OCI-LY1 (cell line): Measurements from ENCODE around the gene MACROD1.

ENCODE experiments used
- H2AFZ ChIP-seq: fragments of 200-600 bp; sonication (generic), shearing (Covaris generic); 2 replicates; pipeline ENCODE4 v1.6.0; 2014; ENCODE audit warnings: antibody characterized with exemption, mild to moderate bottlenecking, low read length
- H3F3A ChIP-seq: fragments of 200-600 bp; sonication (generic), shearing (Covaris generic); 2 replicates; pipeline ENCODE4 v1.6.0; 2014; ENCODE audit warnings: mild to moderate bottlenecking, antibody characterized with exemption, low read length, moderate library complexity; ENCODE audit not compliant: insufficient read depth
- H3K27ac ChIP-seq: fragments of 200-600 bp; sonication (generic); 2 replicates; pipeline ENCODE4 v1.5.1; 2014; ENCODE audit warnings: low read length, mixed run types, mild to moderate bottlenecking, low read depth; ENCODE audit not compliant: poor library complexity, severe bottlenecking
- H3K27me3 ChIP-seq: fragments of 200-600 bp; sonication (generic); 2 replicates; pipeline ENCODE4 v1.6.0; 2014; ENCODE audit warnings: antibody characterized with exemption, mild to moderate bottlenecking, low read length, moderate library complexity; ENCODE audit not compliant: insufficient read depth
- H3K36me3 ChIP-seq: fragments of 200-600 bp; sonication (generic); 2 replicates; pipeline ENCODE4 v1.6.1; 2014; ENCODE audit warnings: mild to moderate bottlenecking, antibody characterized with exemption, low read length, moderate library complexity, mixed read lengths; ENCODE audit not compliant: insufficient read depth
- H3K4me1 ChIP-seq: fragments of 200-600 bp; sonication (generic); 2 replicates; pipeline ENCODE4 v1.5.1; 2014; ENCODE audit warnings: mild to moderate bottlenecking, low read length, moderate library complexity; ENCODE audit not compliant: insufficient read depth, severe bottlenecking
- H3K4me2 ChIP-seq: fragments of 200-600 bp; sonication (generic), shearing (Covaris generic); 2 replicates; pipeline ENCODE4 v1.6.1; 2014; ENCODE audit warnings: low read length
- H3K4me3 ChIP-seq: fragments of 200-600 bp; sonication (generic); 2 replicates; pipeline ENCODE4 v1.5.1; 2014; ENCODE audit warnings: low read length, low read depth, mild to moderate bottlenecking, mixed read lengths; ENCODE audit not compliant: poor library complexity, severe bottlenecking
- H3K79me2 ChIP-seq: fragments of 200-600 bp; shearing (Covaris generic); 2 replicates; pipeline ENCODE4 v1.6.1; 2016; ENCODE audit warnings: mixed run types, low read length, mixed read lengths; ENCODE audit not compliant: insufficient read depth
- H3K9ac ChIP-seq: fragments of 200-600 bp; sonication (generic), shearing (Covaris generic); 2 replicates; pipeline ENCODE4 v1.6.1; 2014; ENCODE audit warnings: mild to moderate bottlenecking, low read length, mixed read lengths
- H3K9me2 ChIP-seq: fragments of 200-600 bp; sonication (generic), shearing (Covaris generic); 2 replicates; pipeline ENCODE4 v1.6.1; 2014; ENCODE audit warnings: low read depth, mild to moderate bottlenecking, low read length, mixed read lengths
- H3K9me3 ChIP-seq: fragments of 200-600 bp; shearing (Covaris generic); 2 replicates; pipeline ENCODE4 v1.6.1; 2014; ENCODE audit warnings: low read length, mixed read lengths
- H4K20me1 ChIP-seq: fragments of 200-600 bp; sonication (generic), shearing (Covaris generic); 2 replicates; pipeline ENCODE4 v1.6.0; 2016; ENCODE audit warnings: mild to moderate bottlenecking, low read length; ENCODE audit not compliant: insufficient read depth
- CTCF ChIP-seq: fragments of 200-600 bp; sonication (generic), shearing (Covaris generic); IDR thresholded peaks from 2 replicates; pipeline ENCODE4 v1.5.1; 2017; ENCODE audit warnings: mild to moderate bottlenecking, antibody characterized with exemption, low read length, moderate library complexity, mixed read lengths
- EZH2 ChIP-seq: fragments of 200-600 bp; sonication (generic), shearing (Covaris generic); IDR thresholded peaks from 2 replicates; pipeline ENCODE4 v1.8.0; 2017; ENCODE audit warnings: borderline replicate concordance, mixed run types, mild to moderate bottlenecking, antibody characterized with exemption, low read length, moderate library complexity, mixed read lengths

Gene MACROD1

GRCh38 chr11:64176751-64177150, 10.8 kb upstream of the MACROD1 start:
- no peaks in the 10 kb centered on the region for H3K9me2 ChIP-seq
- no peaks in the 10 kb centered on the region for H3K27me3 ChIP-seq
- TF ChIP-seq EZH2 (no peak), CTCF (no peak)
- H3K4me3 ChIP-seq, result no peak overlapping the region
- no peak overlapping the region for H3K27ac ChIP-seq
- peaks cover 7% of the 10 kb centered on the region; the same call in 1 of the 2 replicates for H3K36me3 ChIP-seq
- no peaks in the 10 kb centered on the region for H3F3A ChIP-seq
- no peaks in the 10 kb centered on the region for H3K79me2 ChIP-seq
- H3K9me3 ChIP-seq, result peaks cover 5% of the 10 kb centered on the region; the same call in 1 of the 2 replicates
- no peak overlapping the region for H3K9ac ChIP-seq
- H3K4me2 ChIP-seq, result no peak overlapping the region
- H3K4me1 ChIP-seq, result peaks cover 7% of the 10 kb centered on the region
- H2AFZ ChIP-seq, result no peak overlapping the region
- H4K20me1 ChIP-seq, result no peaks in the 10 kb centered on the region

- Histone ChIP-seq H3K9me2 (no peaks in the 10 kb centered on the region), H3F3A (no peaks in the 10 kb centered on the region), H2AFZ (no peak overlapping the region), H4K20me1 (no peaks in the 10 kb centered on the region), H3K36me3 (no peaks in the 10 kb centered on the region), H3K9me3 (peaks cover 5% of the 10 kb centered on the region; the same call in 1 of the 2 replicates), H3K4me3 (no peak overlapping the region), H3K27ac (no peak overlapping the region), H3K79me2 (no peaks in the 10 kb centered on the region), H3K27me3 (no peaks in the 10 kb centered on the region), H3K4me2 (no peak overlapping the region), H3K4me1 (no peaks in the 10 kb centered on the region), H3K9ac (no peak overlapping the region)
- TF ChIP-seq CTCF (no peak), EZH2 (no peak)
Measured at GRCh38 chr11:64173616-64174355, 7.9 kb upstream of the MACROD1 start.

DNA sequence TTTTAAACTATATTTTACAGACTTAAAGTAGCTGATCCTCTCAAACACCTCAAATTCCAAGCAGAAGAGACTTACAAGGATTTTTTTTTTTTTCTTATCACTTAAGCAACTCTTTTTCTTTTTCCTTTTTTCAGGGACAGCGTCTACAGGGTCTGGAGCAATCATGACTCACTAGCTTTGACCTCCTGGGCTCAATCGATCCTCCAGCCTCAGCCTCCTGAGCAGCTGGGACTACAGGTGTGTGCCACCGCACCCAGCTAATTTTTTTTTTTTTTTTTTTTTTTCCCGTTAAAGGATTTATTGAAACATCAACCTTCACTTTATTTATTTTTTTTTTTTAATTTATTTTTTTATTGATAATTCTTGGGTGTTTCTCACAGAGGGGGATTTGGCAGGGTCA, 4.5 kb upstream of the MACROD1 start:
- H3K27me3 ChIP-seq, result no peaks in the 10 kb centered on the region
- H3K4me3 ChIP-seq, result no peak overlapping the region
- H3K4me2 ChIP-seq, result no peak overlapping the region
- H3K9me2 ChIP-seq, result no peaks in the 10 kb centered on the region
- no peaks in the 10 kb centered on the region for H3F3A ChIP-seq
- H3K27ac ChIP-seq, result no peak overlapping the region
- H3K36me3 ChIP-seq, result no peaks in the 10 kb centered on the region
- H3K9me3 ChIP-seq, result peaks cover 5% of the 10 kb centered on the region; the same call in 1 of the 2 replicates
- H2AFZ ChIP-seq, result no peak overlapping the region
- H3K79me2 ChIP-seq, result no peaks in the 10 kb centered on the region
- H4K20me1 ChIP-seq, result no peaks in the 10 kb centered on the region
- H3K9ac ChIP-seq, result no peak overlapping the region
- no peak for TF ChIP-seq CTCF
- TF ChIP-seq EZH2, result no peak
- H3K4me1 ChIP-seq, result peaks cover 13% of the 10 kb centered on the region
